T-cell (primary cell): ENCODE measurements around the gene CSRNP3. TPM values are rescaled to one million over a fixed set of nuclear protein-coding genes. Genes with fewer than 3 reads are reported as not detected.

Experiments used
- ATAC-seq, 4 experiments: fragments of 200-7000 bp in 3 of 4; fragments of 150-1000 bp in 1 of 4; cut with Tn5 transposase; replicated peaks in 1 of 4; 1 replicate in 3 of 4; 2 replicates in 1 of 4; pipeline ENCODE4 v1.10.0; 2021; ENCODE audit warnings: moderate library complexity in 3 of 4, mild to moderate bottlenecking in 2 of 4, moderate number of reproducible peaks in 1 of 4
- CTCF ChIA-PET, 2 donors: fragments of 300-600 bp; sonication (Branson Sonifier 250); formaldehyde crosslinking; loops; one replicate each; lab custom pipeline; 2022; ENCODE audit warnings: antibody characterized with exemption in 2 of 2; lab: Charles Lee
- POLR2A ChIA-PET, 2 donors: fragments of 300-600 bp; sonication (Branson Sonifier 250); formaldehyde crosslinking; loops; one replicate each; lab custom pipeline; 2022; ENCODE audit warnings: antibody characterized with exemption in 2 of 2; lab: Charles Lee
- DNase-seq, 35 experiments: peaks; one replicate each; pipeline versions ENCODE4 v3.0.0 to v3.0.0-alpha.2; 2013 to 2023
- H3K27ac ChIP-seq: one replicate; pipeline ENCODE4 v1.5.1; 2013; ENCODE audit warnings: low read length
- H3K27me3 ChIP-seq, 2 experiments: replicated peaks in 1 of 2; 1 replicate in 1 of 2; 2 replicates in 1 of 2; pipeline versions ENCODE4 v1.6.1 to v1.7.0; 2013; ENCODE audit warnings: low read length in 1 of 2, mixed read lengths in 1 of 2; ENCODE audit not compliant: control insufficient read depth in 2 of 2, insufficient read depth in 2 of 2; ENCODE audit errors: extremely low read depth in 1 of 2
- H3K36me3 ChIP-seq, 2 donors: 1 replicate in 1 of 2; 2 replicates in 1 of 2; pipeline versions ENCODE4 v1.6.1 to v1.7.0; 2013; ENCODE audit warnings: low read length in 1 of 2; ENCODE audit not compliant: control insufficient read depth in 2 of 2, insufficient read depth in 1 of 2; ENCODE audit errors: extremely low read depth in 1 of 2
- H3K4me1 ChIP-seq, 2 experiments: 1 replicate in 1 of 2; 2 replicates in 1 of 2; pipeline versions ENCODE4 v1.6.1 to v1.7.0; 2013; ENCODE audit warnings: low read length in 2 of 2, mixed read lengths in 1 of 2; ENCODE audit not compliant: insufficient read depth in 2 of 2, control insufficient read depth in 1 of 2; ENCODE audit errors: extremely low read depth in 1 of 2
- H3K4me3 ChIP-seq, 2 donors: 1 replicate in 1 of 2; 2 replicates in 1 of 2; pipeline versions ENCODE4 v1.5.1 to v1.7.0; 2013; ENCODE audit warnings: mild to moderate bottlenecking in 2 of 2, low read length in 1 of 2, moderate library complexity in 1 of 2; ENCODE audit not compliant: control insufficient read depth in 1 of 2; ENCODE audit errors: extremely low read depth in 1 of 2
- H3K9me3 ChIP-seq: 2 replicates; pipeline ENCODE4 v1.7.0; 2013
- H3K27ac Mint-ChIP-seq, 2 donors: one replicate each; pipeline ENCODE4 v1.8.0; 2020 to 2021; ENCODE audit warnings: mild to moderate bottlenecking in 2 of 2, mixed read lengths in 2 of 2
- H3K27me3 Mint-ChIP-seq, 2 donors: one replicate each; pipeline ENCODE4 v1.8.0; 2021 to 2022; ENCODE audit warnings: mixed read lengths in 2 of 2
- H3K36me3 Mint-ChIP-seq: one replicate; pipeline ENCODE4 v1.8.0; 2021; ENCODE audit warnings: mixed read lengths
- H3K4me1 Mint-ChIP-seq, 3 donors: one replicate each; pipeline ENCODE4 v1.8.0; 2020 to 2022; ENCODE audit warnings: mixed read lengths in 3 of 3, mild to moderate bottlenecking in 1 of 3
- H3K4me3 Mint-ChIP-seq, 3 donors: one replicate each; pipeline ENCODE4 v1.8.0; 2020 to 2022; ENCODE audit warnings: mild to moderate bottlenecking in 3 of 3, mixed read lengths in 3 of 3, moderate library complexity in 3 of 3
- H3K9me3 Mint-ChIP-seq, 3 donors: one replicate each; pipeline ENCODE4 v1.8.0; 2020 to 2022; ENCODE audit warnings: mixed read lengths in 3 of 3
- WGBS: methylation state at CpG from one replicate; pipeline ENCODE4 v1.1.5; 2013; ENCODE audit warnings: missing lambda C conversion rate; ENCODE audit not compliant: insufficient coverage; 5-methylcytosine and 5-hydroxymethylcytosine counted together
- total RNA-seq, 35 experiments: library from RNA in 6 of 35; stranded (reverse) in 6 of 35; fragments of 120-200 nt in 1 of 35; gene quantifications; one replicate each; pipeline versions ENCODE4 v1.2.1 to v1.2.4 and lab custom pipeline; 2013 to 2026

CSRNP3 gene
- total RNA-seq, 5 donors from 2014 or later (not counting 1 experiment from before 2014, with no cell fraction given) = 0.19 TPM; not detected in 4

DNA sequence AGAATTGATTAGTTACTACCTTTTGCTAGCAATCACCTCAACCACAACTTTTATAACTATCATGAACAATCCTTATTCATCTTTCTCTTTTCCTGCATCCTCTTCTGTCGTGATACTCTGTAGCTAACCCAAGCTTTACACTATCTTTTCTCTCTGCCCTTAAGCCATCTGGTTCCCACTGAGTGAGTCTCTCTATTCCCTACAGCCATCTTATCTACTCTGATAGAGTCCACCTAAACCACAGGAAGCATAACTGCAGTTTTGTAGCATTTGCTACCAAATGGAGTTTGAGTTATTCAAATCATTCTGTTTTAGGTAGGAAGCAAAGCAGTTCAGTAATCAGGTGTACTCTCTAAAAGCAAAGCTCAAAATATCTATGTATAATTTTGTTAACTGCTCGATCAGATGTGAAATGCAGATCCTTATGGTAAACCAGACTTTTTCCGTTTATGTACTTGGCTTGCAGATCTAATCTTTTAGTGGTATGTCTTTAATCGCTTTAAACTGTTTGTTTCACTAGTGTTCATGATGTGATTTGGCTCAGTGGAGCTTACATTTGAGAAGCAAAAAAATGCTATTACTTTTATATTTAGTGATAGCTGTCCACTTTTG, 91.0 kb downstream of the CSRNP3 start:
- Histone ChIP-seq H3K27me3 (no peaks in the 10 kb centered on the region), H3K9me3 (no peaks in the 10 kb centered on the region), H3K27ac (no peak overlapping the region), H3K4me3 (no peak overlapping the region), H3K4me1 (no peaks in the 10 kb centered on the region), H3K36me3 (no peaks in the 10 kb centered on the region)
- no peak overlapping the region for H3K4me3 Mint-ChIP-seq
- CTCF ChIA-PET = no interaction called here
- no peaks in the 10 kb centered on the region for H3K4me1 Mint-ChIP-seq
- POLR2A ChIA-PET = no interaction called here
- no peak overlapping the region for H3K27ac Mint-ChIP-seq
- 71% methylated on average over 4 of the region's 4 CpGs for WGBS
- H3K36me3 Mint-ChIP-seq = no peaks in the 10 kb centered on the region
- peaks cover 0 to 4% of the 10 kb centered on the region in 2 donors for H3K27me3 Mint-ChIP-seq
- DNase-seq (no peak), ATAC-seq (no peak)
- H3K9me3 Mint-ChIP-seq = no peaks in the 10 kb centered on the region

GRCh38 chr2:165561516-165561915, 92.0 kb downstream of the CSRNP3 start:
- no CpG with 5 or more reads among the region's 1 CpG for WGBS
- peaks cover 0 to 4% of the 10 kb centered on the region in 2 donors for H3K27me3 Mint-ChIP-seq
- no peak overlapping the region for H3K4me3 ChIP-seq
- DNase-seq (no peak), ATAC-seq (no peak)
- no peaks in the 10 kb centered on the region for H3K36me3 ChIP-seq
- no peaks in the 10 kb centered on the region for H3K27me3 ChIP-seq
- no peak overlapping the region for H3K27ac ChIP-seq
- H3K36me3 Mint-ChIP-seq = no peaks in the 10 kb centered on the region
- H3K9me3 ChIP-seq = no peaks in the 10 kb centered on the region
- no peak overlapping the region for H3K4me3 Mint-ChIP-seq
- CTCF ChIA-PET = no interaction called here
- no peak overlapping the region for H3K27ac Mint-ChIP-seq
- POLR2A ChIA-PET = interaction anchor here (0.5 to 0.6 kb wide), 2 partner anchors 26 to 254 kb away, joined by 3 read pairs; no protein-coding TSS in a partner anchor
- H3K4me1 Mint-ChIP-seq = no peaks in the 10 kb centered on the region
- no peaks in the 10 kb centered on the region for H3K9me3 Mint-ChIP-seq
- H3K4me1 ChIP-seq = no peaks in the 10 kb centered on the region

DNA sequence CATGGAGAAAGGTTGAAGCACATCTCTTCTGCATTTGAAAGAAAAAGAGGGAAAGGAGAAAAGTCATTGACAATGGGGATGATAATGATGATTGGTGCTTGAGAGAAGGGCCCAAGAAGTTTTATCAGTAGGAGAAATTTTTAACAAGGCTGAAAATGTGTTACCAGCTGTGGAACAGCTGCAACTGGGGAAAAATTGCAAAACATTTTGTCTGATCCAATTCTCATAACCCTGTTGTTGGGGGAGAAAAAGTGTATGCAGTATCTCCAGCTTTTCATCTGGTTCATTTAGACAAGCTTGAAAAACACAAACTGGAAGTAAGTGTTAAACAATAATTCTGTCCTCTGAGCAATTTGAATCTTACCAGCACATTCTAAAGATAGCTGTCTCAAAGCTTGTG, 92.7 kb downstream of the CSRNP3 start:
- H3K27ac ChIP-seq = no peak overlapping the region
- CTCF ChIA-PET = no interaction called here
- ATAC-seq (no peak), DNase-seq (no peak)
- Mint-ChIP-seq H3K4me1 (no peaks in the 10 kb centered on the region), H3K27me3 (peaks cover 0 to 4% of the 10 kb centered on the region in 2 donors), H3K36me3 (no peaks in the 10 kb centered on the region), H3K9me3 (no peaks in the 10 kb centered on the region), H3K27ac (no peak overlapping the region), H3K4me3 (no peak overlapping the region)
- H3K9me3 ChIP-seq = no peaks in the 10 kb centered on the region
- no peak overlapping the region for H3K4me3 ChIP-seq
- POLR2A ChIA-PET = interaction anchor here in 1 of 2 donors (0.6 kb wide), 1 partner anchor 27 kb away, joined by 3 read pairs; no protein-coding TSS in a partner anchor
- no peaks in the 10 kb centered on the region for H3K36me3 ChIP-seq
- H3K4me1 ChIP-seq = no peaks in the 10 kb centered on the region
- no peaks in the 10 kb centered on the region for H3K27me3 ChIP-seq

DNA sequence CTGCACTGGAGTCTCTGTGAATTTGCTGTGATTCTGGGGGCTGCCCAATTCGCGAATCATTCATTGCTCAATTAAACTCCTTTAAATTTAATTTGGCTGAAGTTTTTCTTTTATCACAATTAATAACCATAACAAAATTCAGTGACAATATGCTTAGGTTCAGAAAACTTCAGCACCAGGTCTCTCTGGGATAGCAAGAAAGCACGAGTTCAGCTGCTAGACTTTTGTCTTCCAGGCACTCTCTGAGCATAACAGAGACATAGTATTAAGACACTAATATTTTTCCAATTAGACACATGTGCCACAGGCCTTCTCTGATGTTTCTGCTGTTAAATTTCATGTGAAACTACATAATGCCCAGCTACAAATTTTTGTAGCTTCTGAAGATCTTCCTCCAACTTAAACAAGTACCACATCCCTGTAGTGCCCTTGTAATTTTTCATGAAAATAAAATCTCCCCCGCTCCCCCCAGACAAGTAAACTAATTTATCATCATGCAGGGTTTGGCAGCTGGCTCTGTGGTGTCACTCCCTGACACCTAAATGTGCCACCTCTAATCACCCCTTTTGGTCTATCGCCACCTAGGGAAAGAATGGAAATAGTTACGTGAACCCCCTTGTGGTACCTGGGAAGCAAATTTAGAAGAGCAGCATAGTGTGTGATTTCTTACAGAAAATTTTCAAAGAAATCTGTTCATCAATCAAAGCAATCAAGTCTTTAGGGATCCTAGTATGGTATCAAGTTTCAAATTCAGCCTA, 94.1 kb downstream of the CSRNP3 start:
- Mint-ChIP-seq H3K4me3 (no peak overlapping the region), H3K27ac (no peak overlapping the region), H3K9me3 (no peaks in the 10 kb centered on the region), H3K4me1 (no peaks in the 10 kb centered on the region), H3K36me3 (no peaks in the 10 kb centered on the region), H3K27me3 (peaks cover 0 to 7% of the 10 kb centered on the region in 2 donors)
- Histone ChIP-seq H3K4me3 (no peak overlapping the region), H3K36me3 (no peaks in the 10 kb centered on the region), H3K9me3 (no peaks in the 10 kb centered on the region), H3K27ac (no peak overlapping the region), H3K4me1 (no peaks in the 10 kb centered on the region), H3K27me3 (no peaks in the 10 kb centered on the region)
- 70% methylated on average over 2 of the region's 6 CpGs for WGBS
- POLR2A ChIA-PET = no interaction called here
- DNase-seq (no peak), ATAC-seq (no peak)
- CTCF ChIA-PET = no interaction called here

GRCh38 chr2:165566008-165566407, 96.5 kb downstream of the CSRNP3 start:
- H3K4me3 ChIP-seq = no peak overlapping the region
- no peaks in the 10 kb centered on the region for H3K9me3 Mint-ChIP-seq
- H3K4me1 ChIP-seq = no peaks in the 10 kb centered on the region
- WGBS = 72% methylated on average over 4 of the region's 4 CpGs
- POLR2A ChIA-PET = no interaction called here
- CTCF ChIA-PET = no interaction called here
- no peaks in the 10 kb centered on the region for H3K36me3 Mint-ChIP-seq
- DNase-seq (no peak), ATAC-seq (no peak)
- no peaks in the 10 kb centered on the region for H3K9me3 ChIP-seq
- H3K4me3 Mint-ChIP-seq = no peak overlapping the region
- H3K4me1 Mint-ChIP-seq = no peaks in the 10 kb centered on the region
- peaks cover 0 to 3% of the 10 kb centered on the region in 2 donors for H3K27me3 Mint-ChIP-seq
- H3K36me3 ChIP-seq = no peaks in the 10 kb centered on the region
- H3K27me3 ChIP-seq = no peaks in the 10 kb centered on the region
- H3K27ac ChIP-seq = no peak overlapping the region
- no peak overlapping the region for H3K27ac Mint-ChIP-seq

- Histone ChIP-seq H3K9me3 (no peaks in the 10 kb centered on the region), H3K27me3 (no peaks in the 10 kb centered on the region), H3K4me3 (no peak overlapping the region), H3K36me3 (no peaks in the 10 kb centered on the region), H3K27ac (no peak overlapping the region), H3K4me1 (no peaks in the 10 kb centered on the region)
- Mint-ChIP-seq H3K4me1 (no peaks in the 10 kb centered on the region), H3K27me3 (peaks cover 0 to 3% of the 10 kb centered on the region in 2 donors), H3K27ac (no peak overlapping the region), H3K4me3 (no peak overlapping the region), H3K36me3 (no peaks in the 10 kb centered on the region), H3K9me3 (no peaks in the 10 kb centered on the region)
- DNase-seq (no peak), ATAC-seq (no peak)
- POLR2A ChIA-PET = no interaction called here
- WGBS = no CpG with 5 or more reads among the region's 2 CpGs
- CTCF ChIA-PET = no interaction called here
These were observed 97.8 kb downstream of the CSRNP3 start for GRCh38 chr2:165567273-165567672.
